GM12878 (cell line): Measurements from ENCODE around the gene SLC8B1. TPM values are rescaled to one million over a fixed set of nuclear protein-coding genes. Genes with fewer than 3 reads are reported as not detected.

Experiments used
- ATAC-seq: fragments of 200-7000 bp; cut with Tn5 transposase; 3 replicates; pipeline ENCODE4 v1.9.1; 2020; ENCODE audit warnings: mild to moderate bottlenecking, moderate library complexity
- BruUV-seq: library from RNA; stranded (reverse); fragments of 400-500 nt; replicated peaks from 2 replicates; lab custom pipeline; 2021; lab: Mats Ljungman, UMichigan
- CTCF ChIA-PET: fragments of 300-600 bp; sonication (Branson Sonifier 250); formaldehyde crosslinking; extraction: SDS; loops from one replicate; lab custom pipeline; 2021; ENCODE audit warnings: inconsistent platforms; lab: Yijun Ruan, JAX
- POLR2A ChIA-PET: fragments of 350-600 bp; formaldehyde crosslinking; extraction: SDS; loops from one replicate; lab custom pipeline; 2021; ENCODE audit warnings: inconsistent platforms; lab: Charles Lee
- RAD21 ChIA-PET: fragments of 300-600 bp; sonication (Branson Sonifier 250); formaldehyde crosslinking; loops from one replicate; lab custom pipeline; 2023; ENCODE audit warnings: antibody characterized with exemption; ENCODE audit not compliant: unreplicated experiment; lab: Charles Lee
- SMC1A ChIA-PET: fragments of 300-600 bp; sonication (Branson Sonifier 250); formaldehyde crosslinking; loops from one replicate; lab custom pipeline; 2023; ENCODE audit not compliant: unreplicated experiment, uncharacterized antibody; lab: Charles Lee
- DNase-seq: peaks from one replicate; pipeline ENCODE4 v3.0.0-alpha.2; 2011; ENCODE audit warnings: low read depth, low spot score
- FAIRE-seq: peaks from 3 replicates; lab custom pipeline; 2011; peaks lifted over from hg19 to GRCh38; lab: Jason Lieb, UNC
- H2AFZ ChIP-seq: 2 replicates; pipeline ENCODE4 v1.6.0; 2011; ENCODE audit warnings: low read depth, low read length, control low read depth; ENCODE audit not compliant: control insufficient read depth
- H3K27ac ChIP-seq: 2 replicates; pipeline ENCODE4 v1.5.1; 2011; ENCODE audit warnings: control low read depth; ENCODE audit not compliant: control insufficient read depth, insufficient read depth
- H3K27me3 ChIP-seq, 2 experiments: replicated peaks in 1 of 2; 2 replicates each; pipeline versions ENCODE4 v1.6.0 to v1.6.1; 2011; ENCODE audit warnings: low read length in 1 of 2; ENCODE audit not compliant: control insufficient read depth in 2 of 2, insufficient read depth in 2 of 2
- H3K36me3 ChIP-seq, 2 experiments: 2 replicates each; pipeline ENCODE4 v1.5.1; 2011; ENCODE audit warnings: low read length in 1 of 2; ENCODE audit not compliant: control insufficient read depth in 2 of 2, insufficient read depth in 2 of 2
- H3K4me1 ChIP-seq: 2 replicates; pipeline ENCODE4 v1.6.1; 2011; ENCODE audit warnings: mild to moderate bottlenecking, low read length, moderate library complexity, mixed read lengths; ENCODE audit not compliant: control insufficient read depth, insufficient read depth
- H3K4me2 ChIP-seq: 2 replicates; pipeline ENCODE4 v1.6.0; 2011; ENCODE audit warnings: control low read depth; ENCODE audit not compliant: control insufficient read depth, insufficient read depth
- H3K4me3 ChIP-seq: fragments of 200-600 bp; sonication (generic); 2 replicates; pipeline ENCODE4 v1.5.1; 2016
- H3K79me2 ChIP-seq: 2 replicates; pipeline ENCODE4 v1.6.0; 2011; ENCODE audit warnings: low read length; ENCODE audit not compliant: control insufficient read depth, insufficient read depth
- H3K9ac ChIP-seq: 2 replicates; pipeline ENCODE4 v1.8.0; 2011; ENCODE audit warnings: low read length, control low read depth, mixed read lengths; ENCODE audit not compliant: control insufficient read depth, insufficient read depth
- H3K9me3 ChIP-seq: replicated peaks from 3 replicates; pipeline ENCODE4 v1.5.1; 2011; ENCODE audit warnings: mild to moderate bottlenecking, low read length; ENCODE audit not compliant: control insufficient read depth, insufficient read depth
- H4K20me1 ChIP-seq: 2 replicates; pipeline ENCODE4 v1.6.0; 2011; ENCODE audit not compliant: control insufficient read depth, insufficient read depth
- JUND ChIP-seq: IDR thresholded peaks from 2 replicates; pipeline ENCODE4 v1.6.1; 2012; ENCODE audit warnings: low read depth, mild to moderate bottlenecking, low read length, improper control_type of control experiment, moderate library complexity
- SP1 ChIP-seq: IDR thresholded peaks from one replicate; pipeline ENCODE4 v1.6.1; 2011; ENCODE audit warnings: low read depth, low read length
- WGBS: methylation state at CpG from one replicate; pipeline ENCODE4 v1.1.6; 2016; ENCODE audit warnings: low lambda C conversion rate; ENCODE audit not compliant: insufficient replicate concordance, insufficient coverage; ENCODE audit errors: missing lambda C conversion rate; 5-methylcytosine and 5-hydroxymethylcytosine counted together
- in situ Hi-C: fragments of 300-500 bp; cut with MboI; formaldehyde crosslinking; loops from 9 replicates; pipeline ENCODE4 v1.14.3; 2018; ENCODE audit warnings: mixed read lengths
- intact Hi-C: fragments of 100-400 bp; cut with micrococcal nuclease; formaldehyde crosslinking; loops from one replicate; pipeline ENCODE4 v1.14.2; 2022; ENCODE audit not compliant: unreplicated experiment
- polyA plus RNA-seq, 11 experiments: library from polyadenylated mRNA; depleted of rRNA in 4 of 11; unstranded in 6 of 11; stranded (reverse) in 5 of 11; fragments of >200 nt; fragmentation: Nextera tagmentation in 4 of 11; fragmentation: Illumina TruSeq in 1 of 11; extraction: Ambion mirVana in 4 of 11; extraction: Trizol in 1 of 11; gene quantifications; 1 replicate in 1 of 11; 2 replicates in 10 of 11; pipeline versions ENCODE4 v1.2.1 to v1.2.3, GENCODE V29; 2011 to 2016; ENCODE audit warnings: inconsistent platforms in 2 of 11, missing spikeins in 2 of 11, low read depth in 1 of 11
- total RNA-seq, 4 experiments: library from RNA; depleted of rRNA in 3 of 4; stranded (reverse); fragments of >200 nt in 3 of 4; fragmentation: Illumina TruSeq in 1 of 4; extraction: Trizol in 1 of 4; gene quantifications; 2 replicates each; pipeline versions ENCODE4 v1.2.1 to v1.2.3, GENCODE V29; 2013 to 2021

Gene SLC8B1
- total and polyA plus RNA-seq, 10 of the 15 experiments (the other 5 are each of a cell fraction or from before 2014, with no cell fraction given): 0.18 to 12.3 (median 6.8) TPM

GRCh38 chr12:113373440-113373839 lies 38.5 kb upstream of the SLC8B1 start:
- in situ Hi-C loops: no loop called here
- WGBS: 100% methylated on average over 2 of the region's 3 CpGs
- TF ChIP-seq JUND: no peak
- H3K9me3 ChIP-seq: no peaks in the 10 kb centered on the region; the same call in 2 of the 3 replicates
- H3K4me2 ChIP-seq: no peak overlapping the region
- H3K36me3 ChIP-seq: no peaks in the 10 kb centered on the region; a peak in 3 of 4 replicates
- no peak overlapping the region for H3K4me3 ChIP-seq
- H4K20me1 ChIP-seq: no peaks in the 10 kb centered on the region
- ChIA-PET SMC1A (no interaction called here), RAD21 (no interaction called here), CTCF (no interaction called here), POLR2A (no interaction called here)
- DNase-seq (no peak), FAIRE-seq (no peak), ATAC-seq (no peak)
- BruUV-seq: no TSS peak
- H3K27me3 ChIP-seq: no peaks in the 10 kb centered on the region
- intact Hi-C loops: no loop called here
- H3K4me1 ChIP-seq: 0 out of 2 replicates have a peak, but pooled peaks cover 2% of the 10 kb centered on the region
- H3K9ac ChIP-seq: no peak overlapping the region
- H3K27ac ChIP-seq: no peak overlapping the region
- H3K79me2 ChIP-seq: no peaks in the 10 kb centered on the region
- no peak overlapping the region for H2AFZ ChIP-seq

GRCh38 chr12:113372371-113372770 lies 37.5 kb upstream of the SLC8B1 start:
- Histone ChIP-seq H4K20me1 (no peaks in the 10 kb centered on the region), H3K9me3 (no peaks in the 10 kb centered on the region; the same call in 2 of the 3 replicates), H3K79me2 (no peaks in the 10 kb centered on the region), H2AFZ (no peak overlapping the region), H3K36me3 (no peaks in the 10 kb centered on the region; a peak in 3 of 4 replicates)
- DNase-seq: no peak
- ATAC-seq: no peak
- RAD21 ChIA-PET: no interaction called here
- no peak for TF ChIP-seq SP1
- TF ChIP-seq, all 136 proteins: peak for 0
- POLR2A ChIA-PET: no interaction called here
- no TSS peak for BruUV-seq
- no peak overlapping the region for H3K27ac ChIP-seq
- SMC1A ChIA-PET: interaction anchor here (0.7 kb wide), 1 partner anchor 90 kb away, joined by 3 read pairs; no protein-coding TSS in a partner anchor
- in situ Hi-C loops (no loop called here), intact Hi-C loops (no loop called here)
- H3K9ac ChIP-seq: no peak overlapping the region
- 0 out of 2 replicates have a peak, but pooled peaks cover 2% of the 10 kb centered on the region for H3K4me1 ChIP-seq
- WGBS: 80% methylated on average over 8 of the region's 9 CpGs
- H3K27me3 ChIP-seq: no peaks in the 10 kb centered on the region
- CTCF ChIA-PET: no interaction called here
- no peak for FAIRE-seq
- no peak overlapping the region for H3K4me2 ChIP-seq
- no peak overlapping the region for H3K4me3 ChIP-seq
